HG03135 (cell line): ENCODE measurements around the gene APH1A.
"Not testable (repeated sequence)": the region's sequence is repeated elsewhere in the genome, so short reads cannot be mapped to it uniquely, and the experiment has no call there.

Experiments used
- ATAC-seq: cut with Tn5 transposase; IDR thresholded peaks from one replicate; pipeline ENCODE4 v1.9.1; 2021; ENCODE audit warnings: mild to moderate bottlenecking, moderate library complexity; ENCODE audit not compliant: unreplicated experiment

APH1A gene

GRCh38 chr1:150234566-150235293 lies 34.1 kb downstream of the APH1A start:
- peak; percentile 42 for ATAC-seq

- ATAC-seq, result no peak
Measured at GRCh38 chr1:150234309-150234565, 34.6 kb downstream of the APH1A start.

DNA sequence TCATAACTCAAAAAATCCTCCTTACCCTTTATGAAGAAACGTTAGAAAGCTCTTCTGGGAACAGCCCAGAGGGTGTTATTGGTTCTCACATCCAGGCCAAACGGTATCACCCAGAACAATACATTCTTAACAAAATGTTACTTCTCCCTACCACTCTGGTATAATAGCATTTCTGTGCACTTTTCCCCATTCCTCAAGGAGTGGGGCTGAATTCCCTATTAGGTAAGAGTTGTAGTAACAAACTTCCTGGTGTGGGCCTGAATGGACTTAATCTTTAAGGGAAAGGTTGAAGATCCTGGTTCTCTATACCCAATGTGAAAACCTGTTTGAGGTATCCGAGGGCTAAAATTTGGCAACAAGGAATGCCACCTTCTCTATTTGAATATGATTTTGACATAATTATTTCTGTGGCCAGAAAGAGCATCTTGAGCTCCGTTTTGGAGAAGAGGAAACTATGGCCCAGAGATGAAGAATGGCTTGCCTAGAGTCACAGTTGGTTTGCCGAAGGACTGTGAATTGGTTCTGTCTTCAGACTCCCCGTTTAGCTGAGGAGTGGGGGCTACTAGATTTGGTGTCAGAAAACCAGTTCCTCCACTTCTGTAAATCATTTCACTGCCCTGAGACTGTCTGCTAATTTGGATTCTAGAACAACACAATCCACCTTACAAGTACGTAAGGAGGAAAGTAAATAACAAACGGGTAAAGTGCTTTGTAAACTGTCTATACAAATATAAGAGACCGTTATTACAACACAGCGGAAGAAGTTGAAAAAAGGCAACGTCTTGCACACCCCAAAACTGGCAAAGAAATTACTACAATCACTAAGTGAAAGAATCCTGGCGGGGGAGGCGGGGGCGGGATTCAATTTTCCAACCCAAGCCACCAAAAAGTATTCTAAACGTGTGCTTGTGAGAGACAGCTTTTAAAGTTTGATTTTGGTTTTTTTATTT lies 35.2 kb downstream of the APH1A start:
- no peak for ATAC-seq

- not testable (repeated sequence) for ATAC-seq
Measured at GRCh38 chr1:150232921-150233320, 35.9 kb downstream of the APH1A start.

DNA sequence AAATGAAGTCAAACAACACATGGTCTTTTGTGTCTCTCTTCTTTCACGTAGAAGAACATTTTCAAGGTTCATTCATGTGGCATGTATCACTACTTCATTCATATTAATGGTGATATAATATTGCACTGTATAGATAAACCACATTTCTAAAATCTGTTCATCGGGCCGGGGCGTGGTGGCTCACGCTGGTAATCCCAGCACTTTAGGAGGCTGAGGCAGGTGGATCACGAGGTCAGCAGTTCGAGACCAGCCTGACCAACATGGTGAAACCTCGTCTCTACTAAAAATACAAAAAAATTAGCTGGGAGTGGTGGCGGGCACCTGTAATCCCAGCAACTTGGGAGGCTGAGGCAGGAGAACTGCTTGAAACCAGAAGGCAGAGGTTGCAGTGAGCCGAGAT lies 40.6 kb downstream of the APH1A start:
- ATAC-seq, result not testable (repeated sequence)

- ATAC-seq, result no peak
Measured at GRCh38 chr1:150227228-150227627, 41.6 kb downstream of the APH1A start.

DNA sequence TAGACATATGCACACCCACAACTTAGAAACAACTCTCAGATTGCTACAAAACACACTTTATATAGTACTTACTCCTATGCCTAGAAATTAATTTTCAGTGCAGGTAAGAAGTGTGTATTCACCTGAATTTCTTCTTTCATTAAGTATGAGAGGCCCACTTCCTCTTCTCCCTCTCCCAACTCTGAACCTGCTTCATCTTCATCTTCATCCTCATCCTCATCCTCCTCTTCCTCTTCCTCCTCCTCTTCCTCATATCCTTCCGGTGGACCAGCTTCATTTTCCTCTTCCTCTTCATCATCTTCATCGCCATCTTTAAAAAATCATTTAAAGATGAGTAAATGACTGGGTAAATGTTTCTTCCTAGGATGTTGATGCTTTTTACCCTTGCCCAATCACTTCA lies 42.3 kb downstream of the APH1A start:
- no peak for ATAC-seq

GRCh38 chr1:150225546-150225945 lies 43.3 kb downstream of the APH1A start:
- no peak for ATAC-seq

- ATAC-seq, result no peak
Measured at GRCh38 chr1:150224983-150225382, 43.8 kb downstream of the APH1A start.

- no peak for ATAC-seq
Measured at GRCh38 chr1:150221552-150221951, 47.3 kb downstream of the APH1A start.

- ATAC-seq, result not testable (repeated sequence)
Measured at GRCh38 chr1:150215855-150216254, 53.0 kb downstream of the APH1A start.
